Adrenal gland (tissue), 5 donors: ENCODE measurements around the gene KDM1B.

Experiments used
- POLR2A ChIP-seq, 2 donors: fragments of 450-650 bp; IDR thresholded peaks; one replicate each; pipeline ENCODE4 v1.6.1; 2017; ENCODE audit warnings: antibody characterized with exemption in 2 of 2, mild to moderate bottlenecking in 2 of 2, moderate library complexity in 1 of 2
- TF ChIP-seq, protein P1 (sequence below), 6 experiments: fragments of 450-650 bp in 4 of 6; fragments of 200-600 bp in 2 of 6; sonication (generic) in 1 of 6; IDR thresholded peaks; 1 replicate in 5 of 6; 2 replicates in 1 of 6; pipeline versions ENCODE4 v1.5.1 to v1.8.0; 2016 to 2021; ENCODE audit warnings: antibody characterized with exemption in 6 of 6, mild to moderate bottlenecking in 2 of 6, moderate library complexity in 1 of 6
- donor health status: DM: no; HTN: no; CAD: no.

DNA sequence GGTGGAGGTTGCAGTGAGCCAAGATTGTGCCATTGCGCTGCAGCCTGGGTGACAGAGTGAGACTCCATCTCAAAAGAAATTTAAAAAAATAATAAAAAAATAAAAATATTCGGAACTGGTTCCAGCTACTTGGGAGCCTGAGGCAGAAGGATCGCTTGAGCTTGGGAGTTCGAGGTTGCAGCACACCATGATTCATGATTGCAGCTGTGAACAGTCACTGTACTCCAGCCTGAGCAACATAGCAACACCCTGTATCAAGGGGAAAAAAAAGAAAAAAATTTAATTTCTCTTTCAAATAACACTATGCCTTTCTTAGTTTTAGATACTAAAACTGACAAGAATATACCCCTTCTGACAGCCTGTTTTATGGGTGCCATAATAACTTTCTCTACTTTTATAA is 10.5 kb downstream of the KDM1B start:
- TF ChIP-seq, protein P1, sequence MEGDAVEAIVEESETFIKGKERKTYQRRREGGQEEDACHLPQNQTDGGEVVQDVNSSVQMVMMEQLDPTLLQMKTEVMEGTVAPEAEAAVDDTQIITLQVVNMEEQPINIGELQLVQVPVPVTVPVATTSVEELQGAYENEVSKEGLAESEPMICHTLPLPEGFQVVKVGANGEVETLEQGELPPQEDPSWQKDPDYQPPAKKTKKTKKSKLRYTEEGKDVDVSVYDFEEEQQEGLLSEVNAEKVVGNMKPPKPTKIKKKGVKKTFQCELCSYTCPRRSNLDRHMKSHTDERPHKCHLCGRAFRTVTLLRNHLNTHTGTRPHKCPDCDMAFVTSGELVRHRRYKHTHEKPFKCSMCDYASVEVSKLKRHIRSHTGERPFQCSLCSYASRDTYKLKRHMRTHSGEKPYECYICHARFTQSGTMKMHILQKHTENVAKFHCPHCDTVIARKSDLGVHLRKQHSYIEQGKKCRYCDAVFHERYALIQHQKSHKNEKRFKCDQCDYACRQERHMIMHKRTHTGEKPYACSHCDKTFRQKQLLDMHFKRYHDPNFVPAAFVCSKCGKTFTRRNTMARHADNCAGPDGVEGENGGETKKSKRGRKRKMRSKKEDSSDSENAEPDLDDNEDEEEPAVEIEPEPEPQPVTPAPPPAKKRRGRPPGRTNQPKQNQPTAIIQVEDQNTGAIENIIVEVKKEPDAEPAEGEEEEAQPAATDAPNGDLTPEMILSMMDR (IDR thresholded peaks at IDR 0.05) = no peak
- no peak for TF ChIP-seq POLR2A (IDR thresholded peaks at IDR 0.05)
